Muscle of leg (tissue), 11 donors: Measurements from ENCODE around the gene NPAS3. TPM values are rescaled to one million over a fixed set of nuclear protein-coding genes. Genes with fewer than 3 reads are reported as not detected.

Experiments used
- DNase-seq: peaks from one replicate; pipeline ENCODE4 v3.0.0; 2013
- H3K27ac ChIP-seq: one replicate; pipeline ENCODE4 v1.5.1; 2013; ENCODE audit warnings: mild to moderate bottlenecking, low read length, control low read depth
- H3K27me3 ChIP-seq: one replicate; pipeline ENCODE4 v1.6.1; 2013; ENCODE audit warnings: low read length; ENCODE audit not compliant: control insufficient read depth, insufficient read depth
- H3K36me3 ChIP-seq: one replicate; pipeline ENCODE4 v1.6.1; 2013; ENCODE audit warnings: low read length; ENCODE audit not compliant: control insufficient read depth, insufficient read depth
- H3K4me1 ChIP-seq: one replicate; pipeline ENCODE4 v1.6.1; 2013; ENCODE audit warnings: low read length; ENCODE audit not compliant: control insufficient read depth, insufficient read depth
- H3K4me3 ChIP-seq: one replicate; pipeline ENCODE4 v1.5.1; 2013; ENCODE audit warnings: low read length, control low read depth
- H3K9me3 ChIP-seq: replicated peaks from 2 replicates; pipeline ENCODE4 v1.6.1; 2013; ENCODE audit warnings: low read depth, low read length; ENCODE audit not compliant: control insufficient read depth
- WGBS: methylation state at CpG from one replicate; pipeline ENCODE4 v1.1.5; 2013; ENCODE audit warnings: missing lambda C conversion rate; ENCODE audit not compliant: insufficient coverage; 5-methylcytosine and 5-hydroxymethylcytosine counted together
- polyA plus RNA-seq, 8 donors: library from polyadenylated mRNA; unstranded; fragments of 120-200 nt; gene quantifications; one replicate each; pipeline versions ENCODE4 v1.2.1 to v1.2.3, GENCODE V29; 2013; ENCODE audit warnings: inconsistent platforms in 1 of 8, low replicate concordance in 1 of 8; ENCODE audit not compliant: insufficient read length in 8 of 8, insufficient read depth in 1 of 8
- total RNA-seq: library from RNA; stranded (reverse); fragments of 120-200 nt; gene quantifications from one replicate; pipeline ENCODE4 v1.2.4, GENCODE V29; 2013

NPAS3 gene
- total and polyA plus RNA-seq, 9 donors = 3.4 to 7.6 (median 5.1) TPM

- Histone ChIP-seq H3K27ac (peak overlapping the region; percentile 77), H3K4me1 (peaks cover 12% of the 10 kb centered on the region), H3K27me3 (no peaks in the 10 kb centered on the region), H3K36me3 (no peaks in the 10 kb centered on the region), H3K4me3 (no peak overlapping the region), H3K9me3 (no peaks in the 10 kb centered on the region)
- DNase-seq = peak; percentile 89
- WGBS = no CpG with 5 or more reads among the region's 1 CpG
Measured at GRCh38 chr14:33460164-33460563, 521.5 kb downstream of the NPAS3 start.

GRCh38 chr14:33461036-33461435, 522.4 kb downstream of the NPAS3 start:
- no CpG with 5 or more reads among the region's 4 CpGs for WGBS
- Histone ChIP-seq H3K27me3 (no peaks in the 10 kb centered on the region), H3K36me3 (no peaks in the 10 kb centered on the region), H3K27ac (peak overlapping the region; percentile 77), H3K9me3 (no peaks in the 10 kb centered on the region), H3K4me3 (no peak overlapping the region), H3K4me1 (peaks cover 12% of the 10 kb centered on the region)
- DNase-seq = peak; percentile 84

GRCh38 chr14:33463731-33464130, 525.1 kb downstream of the NPAS3 start:
- no peak overlapping the region for H3K27ac ChIP-seq

GRCh38 chr14:33464254-33464962, 525.7 kb downstream of the NPAS3 start:
- Histone ChIP-seq H3K9me3 (no peaks in the 10 kb centered on the region), H3K4me3 (no peak overlapping the region), H3K36me3 (no peaks in the 10 kb centered on the region), H3K27me3 (no peaks in the 10 kb centered on the region), H3K27ac (no peak overlapping the region), H3K4me1 (peaks cover 8% of the 10 kb centered on the region)
- 95% methylated on average over 4 of the region's 10 CpGs for WGBS
- DNase-seq = no peak

More at GRCh38 chr14:33463731-33464130, 525.1 kb downstream of the NPAS3 start:
- no peak for DNase-seq
- H3K4me3 ChIP-seq = no peak overlapping the region
- no peaks in the 10 kb centered on the region for H3K9me3 ChIP-seq
- WGBS = 100% methylated on average over 1 of the region's 2 CpGs
- no peaks in the 10 kb centered on the region for H3K36me3 ChIP-seq
- no peaks in the 10 kb centered on the region for H3K27me3 ChIP-seq
- H3K4me1 ChIP-seq = peaks cover 8% of the 10 kb centered on the region

- H3K4me1 ChIP-seq = peaks cover 8% of the 10 kb centered on the region
- H3K27me3 ChIP-seq = no peaks in the 10 kb centered on the region
- H3K4me3 ChIP-seq = no peak overlapping the region
- no peaks in the 10 kb centered on the region for H3K36me3 ChIP-seq
- H3K27ac ChIP-seq = no peak overlapping the region
- DNase-seq = no peak
- H3K9me3 ChIP-seq = no peaks in the 10 kb centered on the region
- 91% methylated on average over 5 of the region's 10 CpGs for WGBS
Measured at GRCh38 chr14:33465846-33466700, 527.4 kb downstream of the NPAS3 start.

- WGBS = no CpG with 5 or more reads among the region's 4 CpGs
- Histone ChIP-seq H3K4me1 (no peaks in the 10 kb centered on the region), H3K36me3 (no peaks in the 10 kb centered on the region), H3K9me3 (no peaks in the 10 kb centered on the region), H3K27ac (no peak overlapping the region), H3K27me3 (no peaks in the 10 kb centered on the region), H3K4me3 (no peak overlapping the region)
- DNase-seq = no peak
Measured at GRCh38 chr14:33467971-33468370, 529.3 kb downstream of the NPAS3 start.

- Histone ChIP-seq H3K27me3 (no peaks in the 10 kb centered on the region), H3K4me1 (no peaks in the 10 kb centered on the region), H3K27ac (no peak overlapping the region), H3K4me3 (no peak overlapping the region), H3K36me3 (no peaks in the 10 kb centered on the region), H3K9me3 (no peaks in the 10 kb centered on the region)
- no peak for DNase-seq
- WGBS = no CpG with 5 or more reads among the region's 1 CpG
Measured at GRCh38 chr14:33469898-33470297, 531.2 kb downstream of the NPAS3 start.

- no peaks in the 10 kb centered on the region for H3K9me3 ChIP-seq
- H3K27me3 ChIP-seq = no peaks in the 10 kb centered on the region
- DNase-seq = no peak
- no peaks in the 10 kb centered on the region for H3K4me1 ChIP-seq
- 100% methylated on average over 6 of the region's 6 CpGs for whole genome bisulfite sequencing
- no peaks in the 10 kb centered on the region for H3K36me3 ChIP-seq
- H3K27ac ChIP-seq = no peak overlapping the region
- no peak overlapping the region for H3K4me3 ChIP-seq
Measured at GRCh38 chr14:33471776-33472175, 533.1 kb downstream of the NPAS3 start.

- H3K36me3 ChIP-seq = no peaks in the 10 kb centered on the region
- peak; percentile 43 for DNase-seq
- 65% methylated on average over 3 of the region's 4 CpGs for WGBS
- H3K4me1 ChIP-seq = no peaks in the 10 kb centered on the region
- no peaks in the 10 kb centered on the region for H3K27me3 ChIP-seq
- no peak overlapping the region for H3K27ac ChIP-seq
- no peaks in the 10 kb centered on the region for H3K9me3 ChIP-seq
- H3K4me3 ChIP-seq = no peak overlapping the region
Measured at GRCh38 chr14:33475623-33476022, 536.9 kb downstream of the NPAS3 start.

GRCh38 chr14:33477797-33478196, 539.1 kb downstream of the NPAS3 start:
- Histone ChIP-seq H3K36me3 (no peaks in the 10 kb centered on the region), H3K27me3 (no peaks in the 10 kb centered on the region), H3K4me1 (no peaks in the 10 kb centered on the region), H3K4me3 (no peak overlapping the region), H3K27ac (no peak overlapping the region), H3K9me3 (no peaks in the 10 kb centered on the region)
- no peak for DNase-seq
- WGBS = 100% methylated on average over 1 of the region's 3 CpGs
